Neutrophil (primary cell): ENCODE data around the gene NEUROG2.

Experiments used
- H3K27ac ChIP-seq: fragments of 200-600 bp; sonication (generic); 2 replicates; pipeline ENCODE4 v1.5.1; 2016; ENCODE audit warnings: mild to moderate bottlenecking, moderate library complexity
- H3K27me3 ChIP-seq: fragments of 200-600 bp; sonication (generic); 2 replicates; pipeline ENCODE4 v1.6.0; 2016; ENCODE audit warnings: mild to moderate bottlenecking
- H3K36me3 ChIP-seq: fragments of 200-600 bp; sonication (generic); 2 replicates; pipeline ENCODE4 v1.5.1; 2017
- H3K4me1 ChIP-seq, 2 experiments: fragments of 200-600 bp in 1 of 2; sonication (generic) in 1 of 2; 1 replicate in 1 of 2; 2 replicates in 1 of 2; pipeline versions ENCODE4 v1.5.1 to v1.6.1; 2013 to 2016; ENCODE audit warnings: low read depth in 1 of 2, low read length in 1 of 2, mild to moderate bottlenecking in 1 of 2, moderate library complexity in 1 of 2; ENCODE audit not compliant: control insufficient read depth in 1 of 2, insufficient read depth in 1 of 2
- H3K4me3 ChIP-seq, 2 experiments: fragments of 200-600 bp in 1 of 2; sonication (generic) in 1 of 2; 1 replicate in 1 of 2; 2 replicates in 1 of 2; pipeline ENCODE4 v1.5.1; 2013 to 2016; ENCODE audit warnings: low read depth in 1 of 2, low read length in 1 of 2, mild to moderate bottlenecking in 1 of 2, moderate library complexity in 1 of 2
- H3K9me3 ChIP-seq: fragments of 200-600 bp; sonication (generic); 2 replicates; pipeline ENCODE4 v1.5.1; 2016
- CTCF ChIP-seq: fragments of 200-600 bp; sonication (generic); IDR thresholded peaks from 2 replicates; pipeline ENCODE4 v1.5.1; 2016; ENCODE audit warnings: antibody characterized with exemption

NEUROG2 gene

GRCh38 chr4:112516066-112516470, at the start of gene NEUROG2:
NEUROG2 (minus strand) TSS chr4:112516180; CDS start chr4:112515475, 705 bp downstream.
- Histone ChIP-seq H3K4me1 (peaks cover 45 to 60% of the 10 kb centered on the region in 2 experiments), H3K27me3 (peaks cover 100% of the 10 kb centered on the region), H3K9me3 (no peaks in the 10 kb centered on the region), H3K27ac (no peak within 1 kb of the TSS), H3K36me3 (no peaks in the 10 kb centered on the region), H3K4me3 (peak within 1 kb of the TSS; percentile 50 to 62)
- no peak for TF ChIP-seq CTCF

- H3K27ac ChIP-seq, result no peak overlapping the region
- no peaks in the 10 kb centered on the region for H3K27me3 ChIP-seq
- H3K9me3 ChIP-seq, result no peaks in the 10 kb centered on the region
- H3K36me3 ChIP-seq, result no peaks in the 10 kb centered on the region
- H3K4me3 ChIP-seq, result no peak overlapping the region
- peaks cover 3 to 6% of the 10 kb centered on the region in 2 experiments for H3K4me1 ChIP-seq
- no peak for TF ChIP-seq CTCF
Observed at GRCh38 chr4:112564706-112565270, 48.8 kb upstream of the NEUROG2 start.

GRCh38 chr4:112563431-112564200, 47.6 kb upstream of the NEUROG2 start:
- no peaks in the 10 kb centered on the region for H3K27me3 ChIP-seq
- no peak for TF ChIP-seq CTCF
- no peak overlapping the region for H3K27ac ChIP-seq
- no peaks in the 10 kb centered on the region for H3K36me3 ChIP-seq
- no peaks in the 10 kb centered on the region for H3K9me3 ChIP-seq
- H3K4me1 ChIP-seq, result peaks cover 3 to 6% of the 10 kb centered on the region in 2 experiments
- H3K4me3 ChIP-seq, result no peak overlapping the region

DNA sequence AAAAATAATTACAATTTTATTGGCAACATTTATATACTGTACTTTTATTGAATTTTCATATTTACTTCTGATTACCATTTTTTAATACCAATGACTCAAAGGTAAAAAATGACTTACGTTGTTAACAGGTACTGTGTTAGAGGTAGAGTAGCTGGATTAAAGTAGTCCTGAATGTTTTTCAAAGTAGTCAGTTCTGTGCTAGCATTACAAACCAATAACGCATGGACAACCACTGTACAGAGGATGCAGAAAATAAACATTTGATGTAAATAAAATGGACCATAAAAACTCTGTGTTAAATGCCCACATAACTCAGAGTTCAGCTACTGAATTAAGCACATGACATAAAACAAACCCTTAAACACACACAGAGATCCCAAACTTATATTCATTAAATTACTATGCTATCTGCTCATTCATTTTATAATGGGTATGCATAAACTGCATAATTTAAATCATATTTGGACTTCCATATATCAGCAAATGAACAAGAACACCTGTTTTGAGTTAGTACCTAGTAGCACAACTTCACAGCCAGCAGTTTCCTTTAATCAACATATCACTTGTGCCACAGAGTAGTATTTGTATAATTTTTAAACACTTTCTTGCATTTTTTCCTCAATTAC, 46.4 kb upstream of the NEUROG2 start:
- TF ChIP-seq CTCF, result no peak
- H3K27ac ChIP-seq, result no peak overlapping the region
- H3K9me3 ChIP-seq, result no peaks in the 10 kb centered on the region
- H3K27me3 ChIP-seq, result no peaks in the 10 kb centered on the region
- no peaks in the 10 kb centered on the region for H3K36me3 ChIP-seq
- H3K4me3 ChIP-seq, result no peak overlapping the region
- peaks cover 3 to 6% of the 10 kb centered on the region in 2 experiments for H3K4me1 ChIP-seq

GRCh38 chr4:112560084-112560483, 44.1 kb upstream of the NEUROG2 start:
- Histone ChIP-seq H3K27me3 (no peaks in the 10 kb centered on the region), H3K36me3 (no peaks in the 10 kb centered on the region), H3K9me3 (no peaks in the 10 kb centered on the region), H3K4me3 (no peak overlapping the region), H3K4me1 (peaks cover 3 to 6% of the 10 kb centered on the region in 2 experiments), H3K27ac (peak overlapping the region; percentile 53)
- no peak for TF ChIP-seq CTCF
